ENCODE results near the gene NPC1L1. TPM values are rescaled to one million over a fixed set of nuclear protein-coding genes. Genes with fewer than 3 reads are reported as not detected.

NPC1L1 gene
- total and polyA plus RNA-seq, 4 donors: 0.01 to 0.48 (median 0.03) TPM

DNA sequence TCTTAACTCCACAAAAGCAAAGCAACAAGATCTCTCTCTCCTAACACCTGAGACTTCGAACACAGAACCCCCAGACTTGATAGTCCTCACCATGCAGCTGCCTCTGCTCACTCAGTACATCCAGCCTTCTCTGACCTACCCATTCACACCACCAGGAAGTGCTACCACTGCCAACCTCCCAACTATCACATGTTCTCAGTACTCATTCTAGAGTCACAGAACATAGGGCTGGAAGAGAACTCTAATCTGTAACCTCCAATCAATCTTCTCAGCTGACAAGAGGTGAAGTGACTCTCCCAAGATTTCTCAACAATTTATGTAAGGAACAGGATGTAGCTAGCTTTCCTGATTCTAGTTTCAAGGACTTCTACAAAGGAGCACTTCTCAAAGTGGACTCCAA lies 54.4 kb downstream of the NPC1L1 start:
- H3K27ac ChIP-seq (ENCODE audit: low read depth in 1 of 2, low read length in 1 of 2): no peak overlapping the region
- no peaks in the 10 kb centered on the region for H3K27me3 ChIP-seq (ENCODE audit: control insufficient read depth in 3 of 3, insufficient read depth in 3 of 3, low read length in 2 of 3)
- ATAC-seq (ENCODE audit: insufficient read depth, low FRiP score) (no peak), DNase-seq (peak in 1 of 3 donors; percentile 2)
- H3K4me1 ChIP-seq (ENCODE audit: control insufficient read depth in 5 of 5, insufficient read depth in 5 of 5, low read length in 5 of 5): peaks cover 3 to 24% (median 15%) of the 10 kb centered on the region in 5 donors
- H3K9me3 ChIP-seq (ENCODE audit: control insufficient read depth in 4 of 4, insufficient read depth in 3 of 4, low read length in 3 of 4): peaks cover 0 to 6% (median 2%) of the 10 kb centered on the region in 4 donors
- WGBS, 2 donors: 97% methylated on average over 1 of the region's 1 CpG
- H3K36me3 ChIP-seq (ENCODE audit: control insufficient read depth in 4 of 4, insufficient read depth in 4 of 4, low read length in 4 of 4): peaks cover 10 to 38% (median 26%) of the 10 kb centered on the region in 4 donors
- TF ChIP-seq, protein P1, sequence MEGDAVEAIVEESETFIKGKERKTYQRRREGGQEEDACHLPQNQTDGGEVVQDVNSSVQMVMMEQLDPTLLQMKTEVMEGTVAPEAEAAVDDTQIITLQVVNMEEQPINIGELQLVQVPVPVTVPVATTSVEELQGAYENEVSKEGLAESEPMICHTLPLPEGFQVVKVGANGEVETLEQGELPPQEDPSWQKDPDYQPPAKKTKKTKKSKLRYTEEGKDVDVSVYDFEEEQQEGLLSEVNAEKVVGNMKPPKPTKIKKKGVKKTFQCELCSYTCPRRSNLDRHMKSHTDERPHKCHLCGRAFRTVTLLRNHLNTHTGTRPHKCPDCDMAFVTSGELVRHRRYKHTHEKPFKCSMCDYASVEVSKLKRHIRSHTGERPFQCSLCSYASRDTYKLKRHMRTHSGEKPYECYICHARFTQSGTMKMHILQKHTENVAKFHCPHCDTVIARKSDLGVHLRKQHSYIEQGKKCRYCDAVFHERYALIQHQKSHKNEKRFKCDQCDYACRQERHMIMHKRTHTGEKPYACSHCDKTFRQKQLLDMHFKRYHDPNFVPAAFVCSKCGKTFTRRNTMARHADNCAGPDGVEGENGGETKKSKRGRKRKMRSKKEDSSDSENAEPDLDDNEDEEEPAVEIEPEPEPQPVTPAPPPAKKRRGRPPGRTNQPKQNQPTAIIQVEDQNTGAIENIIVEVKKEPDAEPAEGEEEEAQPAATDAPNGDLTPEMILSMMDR (IDR thresholded peaks at IDR 0.05; ENCODE audit: control extremely low read depth, extremely low read depth): no peak
- no peak overlapping the region for H3K9ac ChIP-seq (ENCODE audit: insufficient read depth in 1 of 2, low read length in 2 of 2)
- no peak overlapping the region for H3K4me3 ChIP-seq

DNA sequence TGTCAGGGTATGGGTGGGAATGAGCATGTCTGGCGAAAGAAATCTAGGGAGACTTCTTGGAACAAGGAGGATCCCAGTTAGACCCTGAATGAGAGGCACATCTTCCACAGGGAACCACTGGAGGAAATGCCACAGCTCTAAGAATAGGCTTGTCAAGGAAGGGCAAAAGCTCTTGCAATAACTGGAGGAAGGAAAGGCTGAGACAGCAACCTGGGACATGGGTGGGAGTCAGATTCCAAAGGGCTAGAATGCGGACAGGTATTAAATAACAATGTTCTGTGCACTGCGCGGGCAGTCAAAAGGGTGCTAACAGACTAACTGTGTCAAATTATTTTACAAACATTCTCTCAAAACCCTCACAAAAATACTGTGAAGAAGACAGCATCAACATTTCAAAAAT lies 55.1 kb downstream of the NPC1L1 start:
- ATAC-seq (ENCODE audit: insufficient read depth, low FRiP score) (no peak), DNase-seq (no peak)
- H3K27me3 ChIP-seq (ENCODE audit: control insufficient read depth in 3 of 3, insufficient read depth in 3 of 3, low read length in 2 of 3): no peaks in the 10 kb centered on the region
- peaks cover 0 to 6% (median 2%) of the 10 kb centered on the region in 4 donors for H3K9me3 ChIP-seq (ENCODE audit: control insufficient read depth in 4 of 4, insufficient read depth in 3 of 4, low read length in 3 of 4)
- 89 to 95% methylated on average over 4 of the region's 4 CpGs for WGBS, 2 donors
- no peak overlapping the region for H3K9ac ChIP-seq (ENCODE audit: insufficient read depth in 1 of 2, low read length in 2 of 2)
- TF ChIP-seq, protein P1 (IDR thresholded peaks at IDR 0.05; ENCODE audit: control extremely low read depth, extremely low read depth): no peak
- H3K36me3 ChIP-seq (ENCODE audit: control insufficient read depth in 4 of 4, insufficient read depth in 4 of 4, low read length in 4 of 4): peaks cover 14 to 45% (median 31%) of the 10 kb centered on the region in 4 donors
- H3K27ac ChIP-seq (ENCODE audit: low read depth in 1 of 2, low read length in 1 of 2): peak overlapping the region in 1 of 2 donors; percentile 45
- no peak overlapping the region for H3K4me3 ChIP-seq
- H3K4me1 ChIP-seq (ENCODE audit: control insufficient read depth in 5 of 5, insufficient read depth in 5 of 5, low read length in 5 of 5): peaks cover 3 to 24% (median 12%) of the 10 kb centered on the region in 5 donors

DNA sequence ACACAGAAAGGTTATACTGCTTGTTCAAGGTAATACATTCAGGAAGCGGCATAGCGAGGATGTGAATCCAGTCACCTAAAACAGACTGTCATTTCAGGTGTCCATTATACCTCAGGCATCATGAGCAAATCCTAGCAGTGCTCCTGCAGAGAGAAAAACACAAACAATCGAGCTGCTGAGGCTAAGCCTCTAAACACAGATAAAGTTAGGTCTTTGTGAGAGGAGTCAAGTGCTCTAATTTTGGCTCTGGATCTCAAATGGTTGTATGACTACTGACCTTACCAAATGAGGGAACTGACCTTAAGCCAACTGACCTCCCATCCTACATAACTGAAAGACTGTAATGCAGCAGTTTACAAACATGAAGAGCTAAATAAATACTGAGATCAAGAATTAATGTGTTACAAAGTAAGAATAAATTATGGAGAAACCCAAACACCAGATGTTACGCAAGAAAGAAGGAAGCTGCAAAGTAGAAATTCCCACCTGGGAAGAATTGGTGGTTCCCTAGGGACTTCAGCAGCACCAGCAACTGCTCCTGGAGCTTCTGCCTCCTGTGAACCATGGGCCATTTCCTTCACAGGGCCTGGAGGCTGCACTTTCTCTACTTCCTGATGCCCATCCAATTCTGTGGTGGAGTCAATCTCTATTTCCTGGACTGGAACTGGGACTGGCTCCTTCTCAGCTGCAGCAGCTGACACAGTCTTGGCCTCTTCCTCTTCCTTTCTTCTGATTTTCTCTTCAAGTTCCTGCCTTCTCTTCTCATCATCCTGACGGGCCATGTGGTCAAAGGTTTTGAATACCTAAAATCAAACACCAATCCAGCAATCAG lies 56.4 kb downstream of the NPC1L1 start:
- no peak for ATAC-seq (ENCODE audit: insufficient read depth, low FRiP score)
- TF ChIP-seq, protein P1 (IDR thresholded peaks at IDR 0.05; ENCODE audit: control extremely low read depth, extremely low read depth): no peak
- peaks cover 3 to 24% (median 11%) of the 10 kb centered on the region in 5 donors for H3K4me1 ChIP-seq (ENCODE audit: control insufficient read depth in 5 of 5, insufficient read depth in 5 of 5, low read length in 5 of 5)
- DNase-seq: no peak
- no peak overlapping the region for H3K4me3 ChIP-seq
- peaks cover 0 to 6% (median 2%) of the 10 kb centered on the region in 4 donors for H3K9me3 ChIP-seq (ENCODE audit: control insufficient read depth in 4 of 4, insufficient read depth in 3 of 4, low read length in 3 of 4)
- H3K27ac ChIP-seq (ENCODE audit: low read depth in 1 of 2, low read length in 1 of 2): peak overlapping the region; percentile 24 to 66
- no peaks in the 10 kb centered on the region for H3K27me3 ChIP-seq (ENCODE audit: control insufficient read depth in 3 of 3, insufficient read depth in 3 of 3, low read length in 2 of 3)
- peaks cover 18 to 41% (median 34%) of the 10 kb centered on the region in 4 donors for H3K36me3 ChIP-seq (ENCODE audit: control insufficient read depth in 4 of 4, insufficient read depth in 4 of 4, low read length in 4 of 4)
- H3K9ac ChIP-seq (ENCODE audit: insufficient read depth in 1 of 2, low read length in 2 of 2): no peak overlapping the region
- 84 to 85% methylated on average over 5 of the region's 5 CpGs for WGBS, 2 donors
